CD4-positive, alpha-beta T cell treated with Interleukin-6 for 4 hours (primary cell): Measurements from ENCODE around the gene ACTR10.
A peak's percentile ranks its signal among the peaks of the same experiment; 100 is the strongest.
"Not testable (repeated sequence)": the region's sequence is repeated elsewhere in the genome, so short reads cannot be mapped to it uniquely, and the experiment has no call there.

Experiments
- DNase-seq: peaks from one replicate; pipeline ENCODE4 v3.0.0-alpha.2; 2020; ENCODE audit warnings: mixed read lengths

ACTR10 gene

DNA sequence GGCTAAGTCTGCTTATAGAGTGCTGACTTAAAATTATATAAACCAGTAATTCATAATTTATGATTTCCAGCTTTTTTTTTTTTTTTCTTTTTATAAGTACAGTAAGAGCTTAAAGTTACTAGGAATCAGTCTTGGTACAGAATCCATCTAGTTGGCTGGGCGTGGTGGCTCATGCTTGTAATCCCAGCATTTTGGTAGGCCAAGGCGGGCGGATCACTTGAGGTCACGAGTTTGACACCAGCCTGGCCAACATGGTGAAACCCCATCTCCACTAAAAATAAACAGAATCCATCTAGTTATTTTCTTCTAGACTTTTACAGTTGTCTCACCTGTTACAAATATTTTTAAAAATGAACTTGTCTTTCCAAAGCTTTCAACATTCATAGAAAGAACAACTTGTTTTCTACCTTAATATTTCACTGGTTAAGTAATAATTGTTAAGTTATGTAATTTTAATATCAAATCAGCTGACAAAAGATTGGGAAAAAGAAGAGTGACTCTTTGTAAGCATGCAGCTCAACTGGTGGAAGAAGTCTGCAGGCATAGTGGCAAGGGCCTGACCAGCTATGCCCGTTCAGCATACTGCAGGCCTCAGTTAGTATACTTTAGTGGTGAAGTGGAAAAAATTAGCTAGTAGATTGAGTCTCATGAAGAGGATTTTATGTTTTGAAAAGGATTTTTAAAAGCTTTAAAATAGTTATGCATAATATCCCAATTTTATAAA, 27.3 kb downstream of the ACTR10 start:
- no peak for DNase-seq

DNA sequence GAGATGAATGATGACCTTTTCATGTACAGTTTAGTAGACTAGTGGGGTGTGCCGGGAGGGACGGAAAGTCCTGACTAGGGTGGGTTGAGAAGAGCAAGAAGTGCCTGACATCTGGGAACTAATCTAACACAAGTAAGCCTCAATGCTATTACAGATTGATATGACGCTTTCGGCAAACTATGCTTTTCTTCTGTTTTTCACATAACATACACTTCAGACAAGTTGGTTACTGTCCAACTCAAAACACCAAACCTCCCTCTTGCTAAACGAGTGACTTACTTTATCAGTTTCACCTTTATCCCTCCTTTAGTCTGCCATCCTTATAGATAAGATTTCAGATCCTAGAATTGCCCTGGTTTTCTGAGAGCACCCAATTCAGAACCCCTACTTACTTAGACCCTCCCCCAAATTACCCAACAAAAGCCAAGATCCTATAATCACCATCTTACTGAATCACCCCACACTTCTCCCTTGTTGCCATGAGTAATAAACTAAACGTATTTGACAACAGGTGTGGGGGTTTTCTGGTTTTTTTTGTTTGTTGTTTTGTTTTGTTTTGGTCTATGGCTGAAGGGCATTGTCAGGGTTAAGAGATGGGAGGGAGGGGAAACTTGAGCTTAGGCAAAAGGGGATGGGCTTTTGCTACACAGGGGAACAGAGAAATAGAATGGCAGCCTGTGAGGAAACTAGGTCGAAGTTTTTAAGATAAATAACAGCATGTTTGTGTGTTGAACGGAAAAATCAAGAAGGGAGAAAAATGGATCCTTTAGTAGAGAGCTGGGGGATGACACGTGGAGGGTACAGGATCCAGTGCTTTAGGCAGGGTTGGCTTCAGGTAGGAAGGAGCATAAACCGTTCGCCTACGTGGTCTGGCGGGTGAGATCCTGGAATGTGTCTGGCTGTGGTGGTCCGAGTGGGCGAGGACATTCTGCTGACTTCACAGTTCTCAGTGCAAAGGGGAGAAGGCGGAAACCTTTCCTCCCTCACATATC, 38.6 kb downstream of the ACTR10 start:
- DNase-seq: no peak

GRCh38 chr14:58239244-58240195, 39.6 kb downstream of the ACTR10 start:
- peak; percentile 83 for DNase-seq

- DNase-seq: no peak
These were observed 44.0 kb downstream of the ACTR10 start for GRCh38 chr14:58243790-58244555.

- peak; percentile 98 for DNase-seq
These were observed 44.8 kb downstream of the ACTR10 start, which contains the start of gene PSMA3 for GRCh38 chr14:58244556-58245387. Gene PSMA3, plus strand, starts transcription at chr14:58244843. Its CDS starts 78 bp downstream, at chr14:58244921.

DNA sequence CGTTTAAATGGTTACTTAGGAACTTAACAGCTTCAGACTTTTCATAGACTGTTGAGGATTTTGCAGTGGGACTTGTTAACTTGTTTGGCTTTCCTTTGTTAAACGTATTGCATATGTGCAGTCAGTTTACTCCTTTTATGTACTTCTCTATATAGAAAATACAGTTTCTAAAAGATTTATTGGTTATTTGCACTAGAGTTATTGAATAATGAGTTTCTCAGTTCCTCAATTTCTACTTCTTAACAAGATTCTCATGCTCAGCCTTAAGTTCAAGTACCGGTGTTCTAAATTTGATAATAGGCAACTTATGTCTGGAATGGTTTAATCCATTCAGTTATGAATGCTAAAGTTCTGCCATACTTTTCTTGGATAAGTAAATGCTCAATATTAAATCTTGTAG, 45.6 kb downstream of the ACTR10 start:
- no peak for DNase-seq

DNA sequence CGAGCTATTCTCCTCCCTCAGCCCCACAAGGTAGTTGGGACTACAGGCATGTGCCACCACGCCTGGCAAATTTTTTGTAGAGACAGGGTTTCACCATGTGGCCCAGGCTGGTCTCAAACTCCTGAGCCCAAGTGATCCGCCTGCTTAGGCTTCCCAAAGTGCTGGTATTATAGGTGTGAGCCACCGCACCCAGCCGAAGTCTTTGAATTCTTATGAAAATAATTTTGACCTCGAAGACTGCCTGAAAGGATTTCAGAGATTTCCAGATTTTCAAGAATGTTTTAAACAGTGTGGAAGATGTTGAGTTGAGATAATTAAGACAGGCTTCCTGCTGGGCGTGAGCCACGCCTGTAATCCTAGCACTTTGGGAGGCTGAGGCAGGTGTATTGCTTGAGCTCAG, 49.7 kb downstream of the ACTR10 start:
- DNase-seq: no peak

- no peak for DNase-seq
These were observed 58.2 kb downstream of the ACTR10 start for GRCh38 chr14:58258156-58258555.

GRCh38 chr14:58262005-58262404, 62.1 kb downstream of the ACTR10 start:
- not testable (repeated sequence) for DNase-seq

- no peak for DNase-seq
These were observed 65.5 kb downstream of the ACTR10 start for GRCh38 chr14:58265401-58265800.

- no peak for DNase-seq
These were observed 70.7 kb downstream of the ACTR10 start for GRCh38 chr14:58270628-58271027.

GRCh38 chr14:58272588-58273372, 72.8 kb downstream of the ACTR10 start:
- DNase-seq: no peak

DNA sequence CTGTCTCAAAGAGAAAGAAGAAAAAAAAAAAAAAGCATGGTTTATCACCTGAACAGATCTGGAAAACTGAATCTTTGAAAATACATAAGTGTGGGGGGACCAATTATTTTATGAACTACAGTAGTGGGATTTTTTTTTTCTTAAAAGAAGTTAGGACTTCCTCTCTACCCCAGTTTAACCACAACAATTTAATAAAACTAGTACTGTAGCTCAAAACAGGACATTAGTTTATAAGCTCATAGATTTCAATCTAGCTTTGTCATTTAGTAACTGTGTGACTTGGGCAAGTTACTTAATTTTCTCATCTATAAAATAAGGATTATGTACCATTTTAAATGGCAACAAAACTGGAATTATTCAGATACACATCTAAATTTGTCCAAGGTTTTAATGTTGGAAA, 74.9 kb downstream of the ACTR10 start:
- DNase-seq: no peak

DNA sequence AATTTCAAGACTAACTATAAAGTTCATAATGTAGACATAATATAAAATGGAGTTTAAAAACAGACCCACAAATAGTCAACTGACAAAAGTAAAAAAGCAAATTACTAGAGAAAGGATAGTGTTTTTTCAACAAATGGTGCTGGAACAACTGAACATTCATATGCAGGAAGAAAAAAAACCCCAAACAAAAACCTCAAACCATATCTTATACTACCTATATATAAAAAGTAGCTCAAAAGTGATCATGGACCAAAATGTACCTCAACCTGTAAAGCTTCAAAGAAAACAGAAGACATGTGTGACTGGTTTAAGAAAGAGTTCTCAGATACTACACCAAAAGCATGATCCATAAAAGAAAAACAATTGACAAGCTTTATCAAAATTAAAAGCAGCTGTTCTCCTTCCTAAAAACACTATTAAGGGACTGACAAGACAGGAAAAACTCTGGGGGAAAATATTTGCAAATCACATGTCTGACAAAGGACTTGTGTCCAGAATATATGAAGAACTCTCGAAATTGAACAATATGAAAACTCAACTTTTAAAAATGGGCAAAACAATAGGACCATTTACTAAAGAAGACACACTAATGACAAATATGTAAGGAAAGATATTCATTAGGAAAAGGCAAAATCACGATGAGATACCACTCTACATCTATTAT, 75.7 kb downstream of the ACTR10 start:
- no peak for DNase-seq

DNA sequence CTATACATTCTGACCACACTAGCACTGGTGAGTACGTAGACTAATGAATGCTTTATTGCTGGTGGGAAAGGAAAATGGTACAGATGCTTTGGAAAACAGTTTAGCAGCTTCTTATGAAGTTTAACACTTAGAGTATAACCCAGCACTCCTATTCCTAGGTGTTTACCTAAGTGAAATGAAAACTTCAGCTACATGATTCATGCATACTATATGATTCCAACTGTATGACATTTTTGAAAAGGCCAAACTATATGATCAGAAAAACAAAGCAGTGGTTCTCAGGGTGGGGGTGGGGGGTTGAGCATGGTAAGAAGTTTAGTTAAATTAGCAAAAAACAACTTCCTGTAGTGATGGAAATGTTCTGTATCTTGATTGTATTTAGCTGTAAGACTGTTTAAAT, 76.3 kb downstream of the ACTR10 start:
- DNase-seq: no peak

DNA sequence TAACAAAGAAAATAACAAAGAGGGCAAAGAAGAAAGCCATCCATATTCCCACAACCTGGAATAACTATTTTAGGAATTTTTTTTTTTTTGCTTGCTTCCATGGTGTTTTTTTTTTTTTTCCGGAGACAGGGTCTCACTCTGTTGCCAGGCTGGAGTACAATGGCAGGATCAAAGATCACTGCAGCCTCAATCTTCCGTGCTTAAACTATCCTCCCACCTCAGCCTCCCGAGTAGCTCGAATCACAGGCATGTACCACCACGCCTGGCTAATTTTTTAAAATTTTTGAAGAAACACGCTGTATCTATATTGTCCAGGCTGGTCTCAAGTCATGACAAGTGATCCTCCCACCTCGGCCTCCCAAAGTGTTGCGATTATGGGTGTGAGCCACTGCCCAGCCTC, 78.2 kb downstream of the ACTR10 start:
- DNase-seq: no peak

DNA sequence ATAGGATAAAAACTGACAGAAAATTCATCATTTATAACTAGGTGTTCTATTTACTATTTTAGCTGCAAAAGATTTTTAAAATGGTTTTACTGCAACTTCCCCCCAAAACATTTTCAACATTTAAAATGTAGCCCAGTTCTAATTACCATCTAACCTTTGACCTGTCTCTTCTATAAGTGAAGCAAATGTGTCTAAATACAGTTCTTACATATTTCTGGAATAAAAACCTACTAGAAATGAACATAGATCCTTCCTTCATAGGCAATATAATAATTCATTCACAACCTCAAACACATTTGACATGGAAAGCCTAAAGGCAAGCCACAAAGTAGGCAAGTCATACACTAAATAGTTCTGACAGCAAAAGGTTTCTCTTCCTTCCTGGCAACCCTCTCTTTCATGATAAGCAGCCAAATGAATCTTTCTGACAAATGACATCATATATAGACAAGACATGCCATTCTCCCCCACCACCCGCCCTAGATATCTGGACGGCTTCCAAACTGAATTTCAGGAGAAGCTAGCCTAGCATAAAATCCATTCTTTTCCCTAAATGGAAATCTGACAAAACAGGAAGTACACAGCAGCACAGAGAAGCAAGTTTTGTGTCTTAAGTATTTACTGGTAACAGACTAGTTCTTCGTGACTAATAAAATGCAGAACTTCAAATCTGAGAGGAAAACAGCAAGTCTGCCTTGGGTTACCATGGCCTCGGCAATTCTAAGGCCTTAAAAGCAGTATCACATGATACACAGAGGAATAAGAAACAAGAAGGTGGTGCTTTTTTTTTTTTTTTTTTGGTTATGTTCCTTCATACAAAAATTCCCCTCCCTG, 81.2 kb downstream of the ACTR10 start:
- peak; percentile 39 for DNase-seq

GRCh38 chr14:58281969-58282368, 82.0 kb downstream of the ACTR10 start:
- DNase-seq: no peak
